Measurements from ENCODE around the gene FN3KRP.

Gene FN3KRP

DNA sequence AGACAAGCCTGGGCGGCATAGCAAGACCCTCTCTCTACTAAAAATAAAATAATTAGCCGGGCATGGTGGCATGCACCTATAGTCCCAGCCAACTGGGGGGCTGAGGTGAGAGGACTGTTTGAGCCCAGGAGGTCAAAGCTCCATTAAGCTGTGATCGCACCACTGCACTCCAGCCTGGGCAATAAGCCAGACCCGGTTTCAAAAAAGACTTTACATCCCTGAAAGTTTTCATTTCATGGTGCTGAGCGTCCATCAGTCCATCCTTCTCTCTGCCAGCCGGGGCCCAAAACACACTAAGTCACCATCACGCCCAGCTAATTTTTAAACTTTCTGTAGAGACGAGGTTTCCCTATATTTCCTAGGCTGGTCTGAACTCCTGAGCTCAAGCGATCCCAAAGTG is 28.6 kb upstream of the FN3KRP start:
- no peak for DNase-seq (ENCODE audit: low spot score)

DNA sequence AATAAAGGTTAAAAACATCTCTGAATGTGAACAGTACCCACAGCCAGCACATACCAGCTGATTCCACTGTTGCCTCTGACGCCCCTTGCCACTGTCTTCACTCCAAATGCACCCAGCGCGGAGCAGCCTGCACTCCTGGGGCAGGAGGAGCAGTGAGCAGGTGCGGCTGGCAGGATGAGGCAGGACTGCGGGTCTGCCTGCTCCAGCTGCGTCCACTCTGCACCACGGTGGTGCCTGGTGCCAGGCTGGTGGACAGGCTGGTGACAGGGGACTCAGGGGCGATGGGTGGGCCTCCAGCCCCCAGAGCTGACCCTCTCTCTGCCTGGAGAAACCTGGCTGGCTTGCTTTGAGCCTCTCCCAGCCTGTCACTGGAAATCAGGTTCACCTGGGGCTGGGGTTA is 27.4 kb upstream of the FN3KRP start:
- no peak for DNase-seq (ENCODE audit: low spot score)

DNA sequence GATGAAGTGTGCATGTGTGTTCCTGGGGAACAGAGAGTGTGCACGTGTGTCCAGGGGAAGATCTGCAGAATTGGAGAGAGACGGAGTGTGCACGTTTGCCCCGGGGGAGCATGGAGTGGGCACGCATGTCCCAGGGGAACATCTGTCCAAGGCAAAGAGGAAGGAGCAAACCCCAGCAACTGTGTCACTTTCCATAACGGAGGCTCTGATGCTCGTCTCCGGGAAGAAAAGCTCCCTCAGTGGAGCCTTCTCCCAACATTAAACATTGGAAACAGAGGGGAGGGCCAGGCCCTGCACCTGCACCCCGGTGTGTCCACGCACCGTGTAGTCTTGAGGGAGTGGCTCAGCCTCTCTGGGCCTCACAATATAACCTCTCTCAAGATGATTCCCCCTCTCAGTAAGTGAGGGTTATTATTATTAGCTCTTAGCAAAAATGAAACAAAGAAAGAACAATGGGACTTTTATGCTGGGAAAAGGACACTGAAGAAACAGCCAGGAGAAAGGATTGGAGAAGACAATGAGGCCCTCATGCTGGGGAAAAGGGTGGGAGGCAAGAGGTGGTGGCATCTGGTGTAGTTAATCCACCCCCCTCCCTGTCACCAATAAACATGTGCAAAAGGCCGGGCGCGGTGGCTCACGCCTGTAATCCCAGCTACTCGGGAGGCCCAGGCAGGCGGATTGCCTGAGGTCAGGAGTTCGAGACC is 25.6 kb upstream of the FN3KRP start:
- DNase-seq (ENCODE audit: low spot score): no peak

DNA sequence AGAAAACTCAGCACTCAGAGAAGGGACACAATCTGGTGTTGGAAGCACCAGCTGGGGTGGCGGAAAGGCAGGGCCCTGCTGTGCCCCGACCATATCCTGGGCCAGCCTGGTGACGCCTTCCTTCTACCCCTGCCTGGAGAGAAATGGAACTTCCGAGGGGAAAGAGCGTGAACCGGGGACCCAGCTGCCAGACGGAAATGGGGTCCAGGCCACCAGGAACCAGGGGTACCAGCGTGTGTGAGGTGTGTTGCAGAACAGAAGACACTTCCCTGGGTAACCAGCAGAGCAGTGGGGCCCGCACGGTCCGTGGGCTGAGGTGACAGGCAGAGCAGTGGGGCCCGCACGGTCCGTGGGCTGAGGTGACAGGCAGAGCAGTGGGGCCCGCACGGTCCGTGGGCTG is 24.8 kb upstream of the FN3KRP start:
- DNase-seq (ENCODE audit: low spot score): no peak

DNA sequence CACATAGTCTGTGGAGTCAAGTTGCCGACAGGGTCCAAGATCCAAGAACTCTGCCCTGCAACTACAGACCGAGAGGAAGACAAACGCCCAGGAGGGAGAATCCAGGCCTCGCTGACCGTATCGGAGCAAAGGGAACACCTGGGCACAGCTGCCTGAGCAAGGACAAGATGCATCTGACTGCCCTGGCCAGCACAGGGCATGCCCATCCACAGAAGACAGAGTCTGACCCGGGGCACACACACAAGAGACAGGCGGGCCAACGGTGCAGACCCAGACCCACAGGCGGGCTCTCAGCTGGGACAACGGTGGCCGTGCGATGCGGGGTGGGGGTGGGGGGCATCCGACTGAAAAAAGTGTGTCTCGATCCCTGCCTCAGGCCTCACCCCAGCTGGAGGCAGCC is 24.2 kb upstream of the FN3KRP start:
- no peak for DNase-seq (ENCODE audit: low spot score)

DNA sequence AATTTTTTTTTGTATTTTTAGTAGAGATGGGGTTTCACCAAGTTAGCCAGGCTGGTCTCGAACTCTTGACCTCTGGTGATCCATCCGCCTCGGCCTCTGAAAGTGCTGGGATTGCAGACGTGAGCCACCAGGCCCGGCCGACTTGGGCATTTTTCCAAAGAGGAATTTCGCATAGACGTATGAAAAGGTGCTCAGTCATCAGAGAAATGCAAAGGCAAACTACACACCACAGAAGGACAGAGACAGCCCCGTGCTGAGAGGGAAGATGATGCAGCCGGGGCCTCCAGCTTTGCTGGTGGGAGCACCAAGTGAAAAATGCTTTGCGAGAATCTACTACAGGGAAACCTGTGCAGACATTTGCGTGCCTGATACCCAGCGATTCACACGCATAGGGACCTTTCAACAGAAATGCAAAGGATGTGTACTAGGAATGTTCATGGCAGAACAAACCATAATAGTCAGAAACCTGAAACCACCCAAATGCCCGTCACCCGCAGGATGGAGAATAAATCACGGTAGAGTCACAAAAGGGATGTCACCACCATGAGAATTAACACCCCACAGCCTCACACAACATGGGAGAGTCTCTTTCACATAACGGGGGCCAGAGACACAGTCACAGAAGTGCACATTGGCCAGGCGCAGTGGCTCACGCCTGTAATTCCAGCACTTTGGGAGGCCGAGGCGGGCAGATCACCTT is 23.2 kb upstream of the FN3KRP start:
- DNase-seq (ENCODE audit: low spot score): no peak

DNA sequence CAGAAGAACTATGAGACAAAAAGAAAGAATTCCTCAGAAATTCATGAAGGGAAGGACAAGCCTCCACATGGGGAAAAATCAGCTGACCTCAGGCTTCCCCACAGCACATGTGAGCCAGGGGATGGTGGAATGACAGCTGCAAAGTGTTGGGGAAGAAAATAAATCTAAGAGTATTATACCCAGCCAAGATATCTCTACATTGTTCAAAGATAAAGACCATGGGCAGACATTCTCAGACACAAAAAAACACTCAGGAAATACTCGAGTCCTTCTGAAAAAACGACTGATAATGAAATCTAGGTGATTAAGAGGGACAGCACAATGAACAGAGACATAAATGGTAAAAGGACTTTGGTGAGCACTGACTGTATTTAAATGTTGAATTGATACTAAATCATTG is 21.9 kb upstream of the FN3KRP start:
- DNase-seq (ENCODE audit: low spot score): no peak

DNA sequence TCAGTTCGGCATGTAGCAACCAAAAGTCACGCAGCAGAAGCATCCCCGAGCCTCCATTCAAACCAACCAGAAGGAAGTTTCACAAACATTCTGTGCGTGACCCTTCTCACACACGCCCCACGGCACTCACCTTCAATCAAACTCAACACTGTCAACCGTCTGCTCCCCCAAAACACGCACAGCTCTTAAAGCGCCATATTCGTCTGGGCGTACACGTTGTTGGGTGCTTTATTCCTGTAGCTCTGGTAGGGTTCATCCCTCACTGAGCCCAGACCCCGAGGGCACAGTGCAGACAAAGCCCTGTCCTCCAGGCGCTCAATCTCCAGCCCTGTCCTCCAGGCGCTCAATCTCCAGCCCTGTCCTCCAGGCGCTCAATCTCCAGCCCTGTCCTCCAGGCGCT is 20.2 kb upstream of the FN3KRP start:
- no peak for DNase-seq (ENCODE audit: low spot score)

DNA sequence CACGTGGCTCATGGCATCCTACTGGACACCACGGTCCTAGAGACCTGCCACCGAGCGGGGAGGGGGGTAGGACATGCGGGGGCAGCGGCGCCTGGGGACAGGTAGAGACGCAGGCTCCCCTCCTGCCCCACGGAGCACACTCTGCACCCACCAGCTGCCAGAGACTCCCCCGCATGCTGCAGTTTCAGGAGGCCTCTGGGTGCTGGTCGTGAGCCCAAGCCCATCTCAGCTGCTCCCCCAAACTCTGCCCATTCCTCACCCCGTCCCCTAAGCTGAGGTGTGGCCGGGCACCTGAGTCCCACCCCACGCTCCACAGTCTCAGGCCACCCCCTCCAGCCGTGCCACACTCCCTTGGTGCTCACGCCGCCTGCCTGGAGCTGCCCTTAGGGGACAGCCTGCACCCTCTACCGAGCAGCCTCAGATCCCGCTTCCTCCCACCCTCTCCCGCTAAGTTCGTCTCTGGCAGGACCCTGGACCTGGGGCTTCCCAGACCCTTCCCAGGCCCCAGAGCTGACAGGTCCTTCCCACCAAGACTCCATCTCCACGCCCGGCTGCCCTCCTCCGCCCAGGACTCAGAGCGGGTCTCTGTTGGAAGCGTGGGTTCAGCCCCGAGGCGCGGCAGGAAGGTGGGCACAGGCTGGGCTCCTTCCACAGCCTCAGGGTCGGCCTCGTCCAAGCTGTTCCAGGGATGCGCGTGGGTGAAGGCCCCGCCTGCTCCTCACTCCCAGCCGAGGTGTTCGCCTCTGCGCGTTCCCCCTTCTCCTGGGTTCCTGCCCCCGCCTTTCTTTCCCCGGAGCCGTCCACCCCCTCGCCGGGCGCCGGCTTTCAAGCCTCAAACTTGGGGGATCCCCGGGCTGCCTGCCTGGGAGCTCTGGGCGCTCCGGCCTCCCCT is 19.3 kb upstream of the FN3KRP start:
- DNase-seq (ENCODE audit: low spot score): no peak

DNA sequence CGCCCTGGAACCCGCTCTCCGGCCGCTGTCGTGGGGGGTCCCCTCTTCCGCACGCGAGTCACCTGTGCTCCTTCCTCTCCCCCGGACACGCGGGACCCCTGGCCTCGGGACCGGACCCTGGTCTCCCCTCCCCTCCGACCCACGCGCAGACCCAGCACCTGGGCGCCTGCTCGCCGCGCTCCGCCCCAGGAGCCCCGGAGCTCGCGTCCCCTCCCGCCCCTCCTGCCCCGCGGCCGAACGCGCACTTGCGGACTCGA is 18.8 kb upstream of the FN3KRP start:
- no peak for DNase-seq (ENCODE audit: low spot score)

DNA sequence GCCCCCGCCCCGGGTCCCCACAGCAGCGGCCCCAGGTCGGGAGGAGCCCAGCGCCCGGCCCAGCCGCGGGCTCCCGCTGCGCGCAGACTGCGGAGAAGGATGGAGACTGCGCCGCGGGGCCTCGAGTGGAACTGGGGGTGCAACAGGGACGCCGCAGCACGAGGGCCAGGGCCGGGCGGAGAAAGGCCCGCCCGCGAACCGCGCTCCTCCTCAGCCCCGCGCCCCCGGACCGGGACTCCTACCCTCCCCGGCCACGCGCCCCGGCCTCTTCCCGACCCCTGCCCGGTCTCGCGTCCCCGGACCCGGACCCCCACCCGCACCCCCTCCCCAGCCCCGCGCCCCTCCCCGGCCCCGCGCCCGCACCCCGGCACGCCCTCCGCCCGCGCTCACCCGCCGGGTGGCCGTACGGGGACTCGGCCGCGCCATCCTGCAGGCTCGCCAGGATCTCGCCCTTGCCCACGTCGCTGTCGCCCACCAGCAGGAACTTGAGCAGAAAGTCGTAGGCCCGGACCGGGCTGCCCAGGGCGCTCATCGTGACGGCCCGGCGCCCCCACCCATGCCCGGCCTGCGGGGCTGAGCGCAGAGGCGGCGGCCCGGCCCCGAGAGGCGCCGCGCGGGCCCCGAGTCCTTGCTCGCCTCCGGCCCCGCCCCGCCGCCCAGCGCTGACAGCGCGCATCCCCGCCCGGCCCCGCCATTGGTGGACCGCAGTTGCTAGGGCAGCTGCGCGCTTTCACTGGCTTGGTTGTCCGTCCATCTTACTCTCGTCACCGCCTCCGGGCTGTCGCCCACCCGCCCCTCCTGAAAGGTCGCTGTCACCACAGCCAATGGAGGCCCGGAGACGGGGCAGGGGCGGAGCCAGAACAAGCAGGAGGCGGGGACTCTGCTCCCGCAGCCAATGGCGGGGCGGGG is 18.2 kb upstream of the FN3KRP start, which contains the start of gene RAB40B:
Gene RAB40B, minus strand, starts transcription at position 634 of the 909 bp plus-strand sequence. Its CDS starts 102 bp downstream, at position 532.
- DNase-seq (ENCODE audit: low spot score): peak; percentile 89

DNA sequence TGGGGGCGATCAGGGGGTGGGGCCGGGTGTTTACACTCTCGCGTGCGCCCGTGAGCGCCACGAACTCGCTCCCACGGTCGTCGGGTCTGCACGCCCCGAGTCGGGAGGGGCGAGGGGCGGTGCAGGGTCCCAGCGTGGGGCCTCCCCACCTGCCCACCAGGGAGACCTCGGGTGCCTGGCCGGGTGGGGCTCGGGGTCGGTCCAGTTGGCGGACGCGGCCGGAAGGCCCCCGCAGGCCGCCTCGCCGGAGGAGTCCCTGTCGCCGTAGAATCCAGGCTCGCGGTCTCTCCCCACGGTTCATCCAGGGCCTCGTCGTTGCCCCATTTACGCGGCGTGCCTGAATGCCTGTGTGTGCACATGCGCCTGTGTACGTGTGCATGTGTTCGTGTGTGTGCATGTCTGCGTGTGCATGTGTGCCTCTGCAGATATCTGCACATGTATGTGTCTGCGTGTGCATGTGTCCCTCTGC is 17.5 kb upstream of the FN3KRP start:
- no peak for DNase-seq (ENCODE audit: low spot score)

DNA sequence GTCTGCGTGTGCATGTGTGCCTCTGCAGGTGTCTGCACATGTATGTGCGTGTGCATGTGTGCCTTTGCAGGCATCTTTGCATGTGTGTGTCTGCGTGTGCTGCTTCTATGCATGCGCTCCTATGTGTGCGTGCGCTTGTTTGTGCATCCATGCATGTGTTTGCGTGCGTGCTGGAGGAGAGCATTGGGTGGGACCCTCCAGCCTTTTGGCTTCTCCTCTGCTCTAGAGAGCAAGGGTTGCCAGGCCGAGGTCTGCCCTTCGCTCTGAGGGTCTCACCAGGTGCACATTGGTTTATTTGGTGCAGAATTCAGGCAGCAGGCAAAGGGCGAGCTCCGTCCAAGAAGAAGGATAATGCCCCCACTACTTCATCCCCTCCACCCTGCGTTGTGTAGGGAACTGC is 17.0 kb upstream of the FN3KRP start:
- DNase-seq (ENCODE audit: low spot score): no peak

DNA sequence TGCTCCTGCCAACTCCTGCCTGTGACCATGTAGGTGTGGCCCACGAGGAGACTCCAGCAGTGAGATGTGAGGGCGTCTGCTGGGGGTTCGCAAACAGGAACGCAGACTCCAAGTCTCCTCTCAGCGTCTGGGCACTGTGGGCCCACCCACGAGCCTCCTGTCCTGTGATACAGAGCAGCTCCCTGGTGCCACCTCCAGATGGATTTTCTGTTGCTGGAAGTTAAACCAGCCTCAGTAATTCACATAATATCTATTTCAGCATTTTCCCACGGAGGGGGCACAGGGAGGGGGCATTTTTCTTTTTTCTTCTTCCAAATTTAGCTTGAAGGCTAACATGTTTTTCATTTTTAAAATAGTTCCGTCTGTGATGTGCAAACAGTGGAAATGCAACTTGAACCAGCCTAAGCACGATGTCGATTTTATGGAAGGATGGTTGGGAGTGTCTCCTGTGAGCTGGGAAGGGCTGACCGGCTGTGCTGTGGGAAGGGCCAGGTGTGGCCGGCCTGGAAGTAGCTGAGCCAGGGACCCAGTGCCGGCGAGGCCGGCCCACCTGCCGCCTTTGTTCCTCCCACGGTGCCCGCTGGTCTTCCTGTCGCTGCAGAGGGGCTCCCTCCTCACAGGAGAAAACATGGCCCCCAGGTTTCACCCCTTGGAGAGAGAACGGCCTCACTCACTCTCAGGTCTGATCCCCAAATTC is 14.1 kb upstream of the FN3KRP start:
- no peak for DNase-seq (ENCODE audit: low spot score)

DNA sequence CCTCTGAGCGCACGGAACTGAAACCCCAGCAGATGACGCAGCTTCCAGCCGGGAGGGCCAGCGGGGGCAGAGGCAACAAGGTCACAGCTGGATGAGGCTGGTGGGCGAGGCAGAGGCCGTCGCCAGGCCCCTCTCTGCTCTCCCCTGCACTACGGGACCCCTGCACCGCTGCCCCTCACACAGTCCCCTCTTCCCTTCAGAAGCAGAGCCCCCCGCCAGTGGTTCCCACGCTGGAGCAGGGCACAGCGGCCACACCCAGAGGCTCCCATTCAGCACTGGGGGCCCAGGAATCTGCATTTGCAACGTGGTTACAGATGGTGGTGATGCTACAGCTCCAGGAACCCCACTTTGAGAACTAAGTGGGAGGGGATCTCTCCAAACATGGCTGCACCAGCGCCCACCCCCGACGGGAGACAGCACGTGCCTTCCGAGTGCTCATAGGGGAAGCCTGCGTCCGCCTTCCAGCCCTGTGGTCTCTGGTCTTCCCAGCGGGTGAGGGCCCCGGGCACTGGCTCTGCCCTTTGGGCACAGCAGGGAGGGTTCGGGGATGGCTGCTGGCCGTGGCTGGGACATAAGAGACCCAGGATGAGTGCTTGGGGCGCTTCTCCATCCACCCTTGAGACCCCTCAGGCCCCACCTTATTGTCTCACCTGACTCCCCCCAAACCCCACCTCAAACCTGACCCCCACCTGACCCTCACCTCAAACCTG is 13.3 kb upstream of the FN3KRP start:
- DNase-seq (ENCODE audit: low spot score): no peak

DNA sequence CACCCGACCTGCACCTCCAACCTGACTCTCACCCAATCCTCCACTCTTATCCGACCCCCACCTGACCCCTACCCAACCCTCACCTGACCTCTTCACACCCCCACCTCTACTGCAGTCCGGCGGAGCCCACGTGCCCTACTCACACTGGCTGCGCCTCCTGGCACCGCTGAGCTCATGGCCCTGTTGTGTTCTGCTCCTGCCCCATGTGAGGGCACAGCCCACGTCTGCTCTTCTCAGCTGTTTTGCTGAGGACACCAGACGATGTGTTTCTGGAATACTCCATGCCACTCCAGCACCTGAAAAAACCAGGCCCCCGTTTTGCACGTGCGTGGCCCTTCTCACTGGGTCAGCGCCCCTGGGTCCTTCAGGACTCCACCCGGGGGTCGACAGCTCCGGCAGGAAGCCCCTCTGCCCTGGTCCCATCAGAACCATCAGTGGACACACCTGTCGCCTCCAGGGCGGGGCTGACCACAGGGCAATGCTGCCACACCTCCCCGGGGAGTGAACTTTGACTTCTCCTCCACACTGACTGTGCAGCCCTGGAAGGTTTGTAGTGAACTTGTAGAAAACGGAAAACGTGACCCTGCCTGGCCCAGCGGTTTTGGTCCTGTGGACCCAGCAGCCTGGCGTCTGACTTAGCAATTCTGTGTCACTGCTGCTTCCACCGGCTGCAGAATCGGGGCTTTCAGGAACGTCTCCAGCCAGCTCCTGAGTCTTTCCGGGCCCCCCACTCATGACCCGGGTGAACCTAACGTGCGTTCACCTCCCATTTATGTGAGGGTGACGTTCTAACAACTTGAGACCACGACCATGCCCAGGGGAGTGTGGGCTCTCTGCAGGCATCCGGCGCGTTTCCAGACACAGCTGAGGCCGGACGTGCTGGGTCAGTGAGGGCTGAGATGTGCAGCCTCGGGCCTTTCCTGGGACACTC is 12.3 kb upstream of the FN3KRP start:
- no peak for DNase-seq (ENCODE audit: low spot score)

DNA sequence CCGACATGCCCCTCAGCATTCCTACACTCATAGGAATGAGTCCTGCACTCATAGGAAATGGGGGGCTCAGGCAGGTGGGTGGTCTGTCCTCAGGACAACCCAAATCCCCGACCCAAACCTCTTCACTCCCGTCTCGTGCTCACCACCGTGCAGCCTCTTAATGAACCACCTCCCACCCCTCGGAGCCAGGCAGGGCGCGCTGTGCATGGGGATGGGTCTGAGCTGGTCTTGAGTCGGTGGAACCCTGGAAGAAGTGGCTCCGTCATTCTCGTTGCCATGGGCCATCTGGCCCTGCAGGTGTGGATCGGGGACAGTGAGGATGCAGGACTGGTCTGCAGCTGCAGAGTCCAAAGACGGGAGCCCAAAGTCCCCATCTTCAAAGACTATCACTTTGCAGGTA is 11.6 kb upstream of the FN3KRP start:
- DNase-seq (ENCODE audit: low spot score): no peak

DNA sequence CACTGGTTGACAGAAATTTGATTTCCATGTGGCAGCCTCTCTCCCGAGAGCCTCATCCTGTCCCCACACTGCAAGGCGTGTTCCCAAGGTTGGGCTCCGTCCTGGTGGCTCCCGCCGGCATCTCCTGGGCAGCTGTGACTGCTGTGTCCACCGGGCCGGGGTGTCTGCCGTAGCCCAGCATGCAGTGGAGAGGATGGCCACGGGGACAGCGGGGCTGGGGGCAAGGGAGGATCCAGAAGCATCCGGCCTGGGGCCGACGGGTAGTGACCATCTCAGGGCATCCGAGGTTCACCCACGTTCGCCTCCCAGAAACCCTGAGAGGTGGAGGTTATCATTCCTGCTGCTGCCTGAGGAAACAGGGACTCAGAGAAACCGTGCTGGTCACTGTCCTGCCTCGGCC is 10.8 kb upstream of the FN3KRP start:
- no peak for DNase-seq (ENCODE audit: low spot score)

DNA sequence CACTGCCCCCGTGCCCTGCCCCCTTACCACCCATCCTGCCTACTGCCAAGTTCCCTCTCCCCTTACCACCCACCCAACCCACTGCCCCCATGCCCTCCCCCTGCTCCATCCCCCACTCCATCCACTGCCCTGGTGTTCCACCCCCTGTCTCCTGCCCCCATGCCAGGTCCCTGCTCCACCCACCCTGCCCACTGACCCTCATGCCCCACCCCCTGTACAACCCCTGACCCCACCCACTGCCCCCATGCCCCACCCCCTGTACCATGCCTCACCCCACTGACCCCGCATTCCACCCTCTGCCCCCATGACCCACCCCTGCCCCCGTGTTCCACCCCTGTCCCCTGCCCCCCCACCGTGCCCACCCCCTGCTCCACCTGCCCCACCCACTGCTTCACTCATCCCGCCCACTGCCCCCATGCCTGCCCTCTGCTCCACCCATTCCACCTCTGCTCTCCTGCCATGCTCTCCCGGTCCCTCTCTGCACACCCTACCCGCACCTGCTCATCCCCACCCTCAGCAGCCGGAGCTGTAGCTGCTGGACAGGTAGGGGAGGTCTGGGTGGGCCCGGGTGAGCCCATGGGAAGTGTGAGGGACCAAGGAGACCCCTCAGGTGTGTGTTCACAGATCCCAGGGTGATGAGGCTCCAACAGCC is 7.4 kb upstream of the FN3KRP start:
- DNase-seq (ENCODE audit: low spot score): no peak
